Activated CD8-positive, alpha-beta memory T cell treated with anti-CD3 and anti-CD28 coated beads for 24 hours (primary cell): Measurements from ENCODE around the gene P3H4.
"Not testable (repeated sequence)": the region's sequence is repeated elsewhere in the genome, so short reads cannot be mapped to it uniquely, and the experiment has no call there.

Source experiments
- DNase-seq: peaks from one replicate; pipeline ENCODE4 v3.0.0-alpha.2; 2020

Gene P3H4

GRCh38 chr17:41811549-41812380, at the start of gene P3H4:
Gene P3H4 (minus strand): TSS chr17:41811949. CDS start chr17:41811915, 34 bp downstream.
- DNase-seq: peak; percentile 89

- no peak for DNase-seq
These were observed 48.6 kb upstream of the P3H4 start for GRCh38 chr17:41860254-41860931.

GRCh38 chr17:41851382-41851781, 39.6 kb upstream of the P3H4 start:
- DNase-seq: not testable (repeated sequence)

- no peak for DNase-seq
These were observed 37.7 kb upstream of the P3H4 start for GRCh38 chr17:41849251-41849990.

GRCh38 chr17:41848788-41849187, 37.0 kb upstream of the P3H4 start:
- DNase-seq: no peak

GRCh38 chr17:41844971-41845370, 33.2 kb upstream of the P3H4 start:
- no peak for DNase-seq

GRCh38 chr17:41840781-41841180, 29.0 kb upstream of the P3H4 start:
- not testable (repeated sequence) for DNase-seq

- DNase-seq: not testable (repeated sequence)
These were observed 27.7 kb upstream of the P3H4 start for GRCh38 chr17:41839448-41839847.

GRCh38 chr17:41837761-41838538, 26.2 kb upstream of the P3H4 start, which contains the start of gene KLHL10:
Gene KLHL10 (plus strand): TSS chr17:41837825. CDS start chr17:41837933, 108 bp downstream.
- DNase-seq: no peak

- DNase-seq: no peak
These were observed 24.9 kb upstream of the P3H4 start for GRCh38 chr17:41836550-41837196.

- peak; percentile 84 for DNase-seq
These were observed 24.2 kb upstream of the P3H4 start, which contains the start of gene NT5C3B for GRCh38 chr17:41835800-41836549. Gene NT5C3B (minus strand): TSS chr17:41836232. CDS start chr17:41836193, 39 bp downstream.

GRCh38 chr17:41835214-41835799, 23.6 kb upstream of the P3H4 start:
- no peak for DNase-seq

GRCh38 chr17:41829961-41830360, 18.2 kb upstream of the P3H4 start:
- DNase-seq: not testable (repeated sequence)

- DNase-seq: no peak
These were observed 13.6 kb upstream of the P3H4 start for GRCh38 chr17:41825175-41825845.

GRCh38 chr17:41824086-41824485, 12.3 kb upstream of the P3H4 start:
- no peak for DNase-seq

- no peak for DNase-seq
These were observed 11.8 kb upstream of the P3H4 start for GRCh38 chr17:41823580-41823979.

- DNase-seq: no peak
These were observed 11.4 kb upstream of the P3H4 start for GRCh38 chr17:41823141-41823524.

GRCh38 chr17:41822216-41823140, 10.7 kb upstream of the P3H4 start:
- no peak for DNase-seq

GRCh38 chr17:41821776-41822175, 10.0 kb upstream of the P3H4 start:
- DNase-seq: no peak
